Panc1 (cell line): ENCODE measurements around the gene NFE2L1.

Experiments used
- CTCF ChIP-seq: fragments of 450-650 bp; IDR thresholded peaks from 2 replicates; pipeline ENCODE4 v1.5.1; 2017; ENCODE audit warnings: mild to moderate bottlenecking
- POLR2AphosphoS5 ChIP-seq: IDR thresholded peaks from 2 replicates; pipeline ENCODE4 v1.6.1; 2012; ENCODE audit warnings: mild to moderate bottlenecking, low read depth, low read length, moderate library complexity
- REST ChIP-seq, 2 experiments: IDR thresholded peaks; 2 replicates each; pipeline ENCODE4 v1.6.1; 2011 to 2012; ENCODE audit warnings: low read depth in 2 of 2, control low read depth in 1 of 2, low read length in 1 of 2, mild to moderate bottlenecking in 1 of 2, moderate library complexity in 1 of 2; ENCODE audit not compliant: insufficient read depth in 1 of 2
- SIN3A ChIP-seq: IDR thresholded peaks from 2 replicates; pipeline ENCODE4 v1.6.1; 2012; ENCODE audit warnings: low read depth, mild to moderate bottlenecking, low read length, moderate library complexity, borderline replicate concordance; ENCODE audit not compliant: insufficient read depth
- TCF7L2 ChIP-seq: IDR thresholded peaks from 2 replicates; pipeline ENCODE4 v1.6.1; 2011; ENCODE audit warnings: mild to moderate bottlenecking, low read depth, low read length, inconsistent platforms

GRCh38 chr17:48027322-48027981, 20.7 kb upstream of the NFE2L1 start:
- TF ChIP-seq CTCF: no peak
- TF ChIP-seq REST (IDR thresholded peaks at IDR 0.05; ENCODE audit: insufficient read depth in 1 of 2, low read depth in 2 of 2, low read length in 1 of 2): no peak
- TF ChIP-seq POLR2AphosphoS5: no peak
- no peak for TF ChIP-seq TCF7L2
- no peak for TF ChIP-seq SIN3A
